GM23338 (cell line): ENCODE measurements around the gene ARMC7. TPM values are rescaled to one million over a fixed set of nuclear protein-coding genes. Genes with fewer than 3 reads are reported as not detected.

Source experiments
- ATAC-seq: fragments of 200-7000 bp; cut with Tn5 transposase; 3 replicates; pipeline ENCODE4 v1.9.1; 2020
- DNase-seq: peaks from one replicate; pipeline ENCODE4 v3.0.0-alpha.2; 2015; ENCODE audit warnings: low spot score
- H2AFZ ChIP-seq: fragments of 200-600 bp; sonication (generic); 2 replicates; pipeline ENCODE4 v1.8.0; 2016; ENCODE audit warnings: antibody characterized with exemption, mild to moderate bottlenecking, moderate library complexity
- H3F3A ChIP-seq: fragments of 200-600 bp; sonication (generic); replicated peaks from 2 replicates; pipeline ENCODE4 v1.8.0; 2017; ENCODE audit warnings: antibody characterized with exemption, mixed run types, low read depth
- H3K27ac ChIP-seq: fragments of 200-600 bp; sonication (generic); 2 replicates; pipeline ENCODE4 v1.6.1; 2016; ENCODE audit warnings: low read depth
- H3K27me3 ChIP-seq: fragments of 200-600 bp; sonication (generic); 2 replicates; pipeline ENCODE4 v1.8.0; 2016; ENCODE audit warnings: mild to moderate bottlenecking, mixed run types, moderate library complexity; ENCODE audit not compliant: insufficient read depth
- H3K36me3 ChIP-seq: fragments of 200-600 bp; sonication (generic); 2 replicates; pipeline ENCODE4 v1.8.0; 2016; ENCODE audit warnings: mild to moderate bottlenecking; ENCODE audit not compliant: insufficient read depth
- H3K4me1 ChIP-seq: fragments of 200-600 bp; sonication (generic); 2 replicates; pipeline ENCODE4 v1.8.0; 2016; ENCODE audit warnings: mild to moderate bottlenecking, moderate library complexity; ENCODE audit not compliant: insufficient read depth
- H3K4me2 ChIP-seq: fragments of 200-600 bp; sonication (generic); 2 replicates; pipeline ENCODE4 v1.7.1; 2017; ENCODE audit warnings: mixed run types
- H3K4me3 ChIP-seq: fragments of 200-600 bp; sonication (generic); 2 replicates; pipeline ENCODE4 v1.6.1; 2016; ENCODE audit warnings: mixed run types
- H3K79me2 ChIP-seq: fragments of 200-600 bp; sonication (generic); replicated peaks from 2 replicates; pipeline ENCODE4 v1.8.0; 2017; ENCODE audit warnings: mild to moderate bottlenecking; ENCODE audit not compliant: insufficient read depth
- H3K9me2 ChIP-seq: fragments of 200-600 bp; sonication (generic); 2 replicates; pipeline ENCODE4 v1.8.0; 2017; ENCODE audit not compliant: insufficient read depth
- H4K20me1 ChIP-seq: fragments of 200-600 bp; sonication (generic); replicated peaks from 2 replicates; pipeline ENCODE4 v1.8.0; 2017; ENCODE audit warnings: mild to moderate bottlenecking; ENCODE audit not compliant: insufficient read depth
- H3K27ac Mint-ChIP-seq: 2 replicates; pipeline ENCODE4 v1.8.0; 2020; ENCODE audit warnings: inconsistent platforms, mild to moderate bottlenecking, moderate library complexity, mixed read lengths
- H3K27me3 Mint-ChIP-seq: 3 replicates; pipeline ENCODE4 v1.8.0; 2022; ENCODE audit warnings: low read depth, mild to moderate bottlenecking, moderate library complexity, mixed read lengths, inconsistent platforms; ENCODE audit not compliant: insufficient read depth, poor library complexity
- H3K36me3 Mint-ChIP-seq: 3 replicates; pipeline ENCODE4 v1.8.0; 2021; ENCODE audit warnings: low read depth, mild to moderate bottlenecking, inconsistent platforms, moderate library complexity, mixed read lengths
- H3K4me1 Mint-ChIP-seq: 3 replicates; pipeline ENCODE4 v1.8.0; 2020; ENCODE audit warnings: mild to moderate bottlenecking, inconsistent platforms, mixed read lengths
- H3K4me3 Mint-ChIP-seq: 3 replicates; pipeline ENCODE4 v1.8.0; 2021; ENCODE audit warnings: moderate library complexity, mild to moderate bottlenecking, inconsistent platforms, mixed read lengths
- H3K9me3 Mint-ChIP-seq: 3 replicates; pipeline ENCODE4 v1.8.0; 2020; ENCODE audit warnings: moderate library complexity, mild to moderate bottlenecking, inconsistent platforms, mixed read lengths
- CREB1 ChIP-seq: fragments of 250-450 bp; sonication (Bioruptor Pico); IDR thresholded peaks from 2 replicates; pipeline ENCODE4 v1.5.0; 2020; ENCODE audit warnings: low read depth, mild to moderate bottlenecking, moderate library complexity
- NANOG ChIP-seq: IDR thresholded peaks from 2 replicates; pipeline ENCODE4 v1.6.1; 2016; ENCODE audit warnings: antibody characterized with exemption, borderline replicate concordance
- POLR2AphosphoS5 ChIP-seq: IDR thresholded peaks from 2 replicates; pipeline ENCODE4 v1.6.1; 2016; ENCODE audit warnings: antibody characterized with exemption, low read depth
- STAT1 ChIP-seq: IDR thresholded peaks from one replicate; pipeline ENCODE4 v1.6.1; 2016; ENCODE audit warnings: antibody characterized with exemption; ENCODE audit not compliant: unreplicated experiment
- ZNF114 ChIP-seq: fragments of 250-450 bp; sonication (Bioruptor Pico); IDR thresholded peaks from 2 replicates; pipeline ENCODE4 v1.5.0; 2020; ENCODE audit warnings: mild to moderate bottlenecking, moderate library complexity
- polyA plus RNA-seq: library from polyadenylated mRNA; unstranded; fragments of >200 nt; fragmentation: Nextera tagmentation; extraction: Ambion mirVana; gene quantifications from 2 replicates; pipeline ENCODE4 v1.2.1, GENCODE V29; 2016
- total RNA-seq: library from RNA; depleted of rRNA; stranded (reverse); fragments of >200 nt; shearing (Covaris generic); gene quantifications from 2 replicates; pipeline ENCODE4 v1.2.3, GENCODE V29; 2014
- TF ChIP-seq, protein P1 (sequence below), 2 experiments: fragments of 200-600 bp in 1 of 2; sonication (generic) in 1 of 2; conservative IDR thresholded peaks; 2 replicates each; pipeline versions ENCODE4 v1.5.1 to v1.6.1; 2016 to 2017; ENCODE audit warnings: antibody characterized with exemption in 2 of 2, low read depth in 2 of 2, mild to moderate bottlenecking in 2 of 2, moderate library complexity in 1 of 2
- TF ChIP-seq, protein P2 (sequence below): IDR thresholded peaks from one replicate; pipeline ENCODE4 v1.6.1; 2018; ENCODE audit warnings: antibody characterized with exemption; ENCODE audit not compliant: unreplicated experiment
- TF ChIP-seq, protein P3 (sequence below): IDR thresholded peaks from 2 replicates; pipeline ENCODE4 v1.6.1; 2016; ENCODE audit warnings: antibody characterized with exemption

ARMC7 gene
- total and polyA plus RNA-seq, 2 experiments from 2014 or later = 5.6 to 8.4 TPM

DNA sequence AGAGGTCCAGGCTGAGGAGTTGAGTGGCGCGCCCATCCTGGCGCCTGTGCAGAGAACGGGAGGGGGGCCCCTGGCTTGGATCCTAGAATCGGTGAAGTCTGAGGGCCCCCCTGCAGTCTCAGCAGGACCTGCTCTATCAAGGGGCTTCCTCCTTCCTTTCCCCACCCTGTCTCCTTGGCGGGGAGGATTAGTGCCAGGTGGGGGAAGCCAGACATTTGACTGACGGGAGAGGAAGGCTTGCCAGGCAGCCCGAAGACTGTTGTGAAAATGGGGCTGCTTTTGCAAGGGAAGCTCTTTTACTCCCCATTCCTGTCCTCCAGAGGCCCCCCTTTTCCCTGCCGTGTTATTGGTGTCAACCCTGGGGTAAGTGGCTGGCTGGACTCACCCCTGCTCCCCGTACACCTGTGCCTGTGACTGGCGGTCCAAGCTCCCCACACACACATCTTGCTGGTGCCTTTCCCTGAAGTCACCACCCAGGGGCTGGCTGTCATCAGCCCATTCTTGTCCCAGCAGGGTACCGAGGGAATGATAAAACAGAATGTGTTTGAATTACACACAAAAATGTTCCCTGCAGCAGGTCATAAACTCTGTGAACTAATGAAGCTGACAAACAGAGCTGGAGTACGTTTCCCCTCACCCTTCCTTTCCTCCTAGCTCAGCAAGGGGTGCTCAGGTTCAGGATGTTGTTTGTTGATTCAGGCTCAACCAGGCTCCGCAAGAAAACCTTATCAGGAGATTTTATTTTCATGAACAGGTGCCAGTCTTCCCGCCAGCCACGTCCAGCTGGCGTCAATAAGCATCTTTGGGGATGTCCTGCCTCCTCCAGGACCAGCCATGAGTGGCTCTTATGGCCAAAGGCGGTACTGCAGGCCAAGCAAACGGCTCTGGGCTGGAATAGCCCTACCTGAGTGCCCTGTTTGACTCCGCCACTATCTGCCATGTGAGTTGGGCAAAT, 4.4 kb upstream of the ARMC7 start:
- Histone ChIP-seq H3K79me2 (no peaks in the 10 kb centered on the region), H3K4me3 (no peak overlapping the region), H3F3A (peaks cover 24% of the 10 kb centered on the region), H3K27me3 (no peaks in the 10 kb centered on the region), H3K9me2 (no peaks in the 10 kb centered on the region), H3K4me2 (no peak overlapping the region), H4K20me1 (no peaks in the 10 kb centered on the region), H3K36me3 (no peaks in the 10 kb centered on the region), H3K4me1 (peaks cover 10% of the 10 kb centered on the region), H3K27ac (peak overlapping the region; percentile 21; the same call in 1 of the 2 replicates), H2AFZ (no peak overlapping the region)
- DNase-seq (peak; percentile 85), ATAC-seq (peak; percentile 67)
- TF ChIP-seq CREB1 (CRISPR knock-in tag) (no peak), NANOG (no peak), POLR2AphosphoS5 (no peak), ZNF114 (CRISPR knock-in tag) (no peak), STAT1 (no peak)
- TF ChIP-seq, protein P1, sequence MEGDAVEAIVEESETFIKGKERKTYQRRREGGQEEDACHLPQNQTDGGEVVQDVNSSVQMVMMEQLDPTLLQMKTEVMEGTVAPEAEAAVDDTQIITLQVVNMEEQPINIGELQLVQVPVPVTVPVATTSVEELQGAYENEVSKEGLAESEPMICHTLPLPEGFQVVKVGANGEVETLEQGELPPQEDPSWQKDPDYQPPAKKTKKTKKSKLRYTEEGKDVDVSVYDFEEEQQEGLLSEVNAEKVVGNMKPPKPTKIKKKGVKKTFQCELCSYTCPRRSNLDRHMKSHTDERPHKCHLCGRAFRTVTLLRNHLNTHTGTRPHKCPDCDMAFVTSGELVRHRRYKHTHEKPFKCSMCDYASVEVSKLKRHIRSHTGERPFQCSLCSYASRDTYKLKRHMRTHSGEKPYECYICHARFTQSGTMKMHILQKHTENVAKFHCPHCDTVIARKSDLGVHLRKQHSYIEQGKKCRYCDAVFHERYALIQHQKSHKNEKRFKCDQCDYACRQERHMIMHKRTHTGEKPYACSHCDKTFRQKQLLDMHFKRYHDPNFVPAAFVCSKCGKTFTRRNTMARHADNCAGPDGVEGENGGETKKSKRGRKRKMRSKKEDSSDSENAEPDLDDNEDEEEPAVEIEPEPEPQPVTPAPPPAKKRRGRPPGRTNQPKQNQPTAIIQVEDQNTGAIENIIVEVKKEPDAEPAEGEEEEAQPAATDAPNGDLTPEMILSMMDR (conservative IDR thresholded peaks at IDR 0.05; ENCODE audit: low read depth in 2 of 2) = peak; percentile 66
- TF ChIP-seq, protein P2, sequence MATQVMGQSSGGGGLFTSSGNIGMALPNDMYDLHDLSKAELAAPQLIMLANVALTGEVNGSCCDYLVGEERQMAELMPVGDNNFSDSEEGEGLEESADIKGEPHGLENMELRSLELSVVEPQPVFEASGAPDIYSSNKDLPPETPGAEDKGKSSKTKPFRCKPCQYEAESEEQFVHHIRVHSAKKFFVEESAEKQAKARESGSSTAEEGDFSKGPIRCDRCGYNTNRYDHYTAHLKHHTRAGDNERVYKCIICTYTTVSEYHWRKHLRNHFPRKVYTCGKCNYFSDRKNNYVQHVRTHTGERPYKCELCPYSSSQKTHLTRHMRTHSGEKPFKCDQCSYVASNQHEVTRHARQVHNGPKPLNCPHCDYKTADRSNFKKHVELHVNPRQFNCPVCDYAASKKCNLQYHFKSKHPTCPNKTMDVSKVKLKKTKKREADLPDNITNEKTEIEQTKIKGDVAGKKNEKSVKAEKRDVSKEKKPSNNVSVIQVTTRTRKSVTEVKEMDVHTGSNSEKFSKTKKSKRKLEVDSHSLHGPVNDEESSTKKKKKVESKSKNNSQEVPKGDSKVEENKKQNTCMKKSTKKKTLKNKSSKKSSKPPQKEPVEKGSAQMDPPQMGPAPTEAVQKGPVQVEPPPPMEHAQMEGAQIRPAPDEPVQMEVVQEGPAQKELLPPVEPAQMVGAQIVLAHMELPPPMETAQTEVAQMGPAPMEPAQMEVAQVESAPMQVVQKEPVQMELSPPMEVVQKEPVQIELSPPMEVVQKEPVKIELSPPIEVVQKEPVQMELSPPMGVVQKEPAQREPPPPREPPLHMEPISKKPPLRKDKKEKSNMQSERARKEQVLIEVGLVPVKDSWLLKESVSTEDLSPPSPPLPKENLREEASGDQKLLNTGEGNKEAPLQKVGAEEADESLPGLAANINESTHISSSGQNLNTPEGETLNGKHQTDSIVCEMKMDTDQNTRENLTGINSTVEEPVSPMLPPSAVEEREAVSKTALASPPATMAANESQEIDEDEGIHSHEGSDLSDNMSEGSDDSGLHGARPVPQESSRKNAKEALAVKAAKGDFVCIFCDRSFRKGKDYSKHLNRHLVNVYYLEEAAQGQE = no peak
- TF ChIP-seq, protein P3, sequence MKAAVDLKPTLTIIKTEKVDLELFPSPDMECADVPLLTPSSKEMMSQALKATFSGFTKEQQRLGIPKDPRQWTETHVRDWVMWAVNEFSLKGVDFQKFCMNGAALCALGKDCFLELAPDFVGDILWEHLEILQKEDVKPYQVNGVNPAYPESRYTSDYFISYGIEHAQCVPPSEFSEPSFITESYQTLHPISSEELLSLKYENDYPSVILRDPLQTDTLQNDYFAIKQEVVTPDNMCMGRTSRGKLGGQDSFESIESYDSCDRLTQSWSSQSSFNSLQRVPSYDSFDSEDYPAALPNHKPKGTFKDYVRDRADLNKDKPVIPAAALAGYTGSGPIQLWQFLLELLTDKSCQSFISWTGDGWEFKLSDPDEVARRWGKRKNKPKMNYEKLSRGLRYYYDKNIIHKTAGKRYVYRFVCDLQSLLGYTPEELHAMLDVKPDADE = no peak
- Mint-ChIP-seq H3K9me3 (no peaks in the 10 kb centered on the region), H3K36me3 (peaks cover 8% of the 10 kb centered on the region), H3K27me3 (peaks cover 26% of the 10 kb centered on the region), H3K4me3 (no peak overlapping the region; the same call in 2 of the 3 replicates), H3K27ac (no peak overlapping the region), H3K4me1 (peaks cover 24% of the 10 kb centered on the region)
